Lung (tissue), 12 donors: ENCODE measurements around the gene SUPT20H. TPM values are rescaled to one million over a fixed set of nuclear protein-coding genes. Genes with fewer than 3 reads are reported as not detected.

Source experiments
- ATAC-seq: fragments of 200-7000 bp; cut with Tn5 transposase; one replicate; pipeline ENCODE4 v1.9.1; 2020; ENCODE audit warnings: moderate number of reproducible peaks; ENCODE audit not compliant: insufficient read depth, low FRiP score
- DNase-seq, 3 donors: peaks; one replicate each; pipeline ENCODE4 v3.0.0-alpha.2; 2013 to 2017
- H3K27ac ChIP-seq, 2 donors: one replicate each; pipeline ENCODE4 v1.5.1; 2013; ENCODE audit warnings: mild to moderate bottlenecking in 2 of 2, moderate library complexity in 2 of 2, control low read depth in 1 of 2, inconsistent platforms in 1 of 2, low read depth in 1 of 2, low read length in 1 of 2
- H3K27me3 ChIP-seq, 3 donors: one replicate each; pipeline ENCODE4 v1.5.1; 2013; ENCODE audit warnings: low read length in 2 of 3; ENCODE audit not compliant: control insufficient read depth in 3 of 3, insufficient read depth in 3 of 3
- H3K36me3 ChIP-seq, 4 donors: one replicate each; pipeline ENCODE4 v1.5.1; 2013; ENCODE audit warnings: low read length in 4 of 4, mild to moderate bottlenecking in 1 of 4, moderate library complexity in 1 of 4; ENCODE audit not compliant: control insufficient read depth in 4 of 4, insufficient read depth in 4 of 4
- H3K4me1 ChIP-seq, 5 donors: one replicate each; pipeline ENCODE4 v1.5.1; 2013; ENCODE audit warnings: low read length in 5 of 5, mild to moderate bottlenecking in 2 of 5, moderate library complexity in 1 of 5; ENCODE audit not compliant: control insufficient read depth in 5 of 5, insufficient read depth in 5 of 5
- H3K4me3 ChIP-seq: one replicate; pipeline ENCODE4 v1.5.1; 2013; ENCODE audit warnings: mild to moderate bottlenecking, control low read depth, moderate library complexity
- H3K9ac ChIP-seq, 2 donors: one replicate each; pipeline ENCODE4 v1.5.1; 2013; ENCODE audit warnings: low read length in 2 of 2, control low read depth in 1 of 2; ENCODE audit not compliant: insufficient read depth in 1 of 2
- H3K9me3 ChIP-seq, 4 donors: one replicate each; pipeline ENCODE4 v1.5.1; 2013; ENCODE audit warnings: low read length in 3 of 4, mild to moderate bottlenecking in 1 of 4, moderate library complexity in 1 of 4; ENCODE audit not compliant: control insufficient read depth in 4 of 4, insufficient read depth in 3 of 4
- WGBS, 2 donors: extraction: QIAGEN DNeasy Blood & Tissue Kit; methylation state at CpG; one replicate each; pipeline ENCODE4 v1.1.7; 2013; 5-methylcytosine and 5-hydroxymethylcytosine counted together
- polyA plus RNA-seq, 2 donors: library from polyadenylated mRNA; stranded (reverse); fragments of 200-250 nt; gene quantifications; one replicate each; pipeline ENCODE4 v1.2.1, GENCODE V29; 2013
- total RNA-seq, 2 donors: library from RNA; depleted of rRNA in 1 of 2; stranded (reverse); fragments of >200 nt in 1 of 2; gene quantifications; one replicate each; pipeline ENCODE4 v1.2.1, GENCODE V29; 2014 to 2021
- TF ChIP-seq, protein P1 (sequence below): IDR thresholded peaks from 2 replicates; pipeline ENCODE4 v1.5.1; 2012; ENCODE audit warnings: mild to moderate bottlenecking; ENCODE audit errors: control extremely low read depth, extremely low read depth
- donor health status: control.
- donor health status: control.
- donor health status: Bipolar disorder and iron deficiency.
- donor health status: healthy.
- donor health status: DM: yes; HTN: yes; CAD: no.

SUPT20H gene
- total and polyA plus RNA-seq, 4 donors = 24.2 to 134 (median 39.8) TPM

DNA sequence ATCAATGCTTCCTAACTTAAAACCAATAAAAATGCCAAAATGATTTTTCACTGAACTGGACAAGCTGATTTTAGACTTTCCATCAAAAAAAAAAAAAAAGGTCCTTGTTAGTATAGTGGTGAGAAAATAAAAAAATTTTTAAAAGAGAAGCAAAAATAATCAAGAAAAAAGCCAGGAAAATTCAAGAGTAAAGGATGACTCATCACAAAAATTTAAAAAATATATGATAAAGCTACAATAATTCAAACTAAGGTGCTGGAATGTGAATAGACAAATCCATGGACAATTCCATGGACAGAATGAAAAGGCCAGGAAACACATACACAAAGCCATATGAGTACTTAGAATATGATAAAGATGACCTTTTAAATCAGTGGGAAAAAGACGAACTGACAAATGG lies 86.5 kb downstream of the SUPT20H start:
- Histone ChIP-seq H3K9me3 (peaks cover 0 to 3% (median 1%) of the 10 kb centered on the region in 4 donors), H3K4me1 (no peaks in the 10 kb centered on the region), H3K27me3 (no peaks in the 10 kb centered on the region), H3K4me3 (no peak overlapping the region), H3K27ac (no peak overlapping the region), H3K9ac (no peak overlapping the region), H3K36me3 (peaks cover 14 to 29% (median 20%) of the 10 kb centered on the region in 4 donors)
- 97 to 100% methylated on average over 1 of the region's 1 CpG for WGBS, 2 donors
- no peak for DNase-seq
- no peak for ATAC-seq
- TF ChIP-seq, protein P1, sequence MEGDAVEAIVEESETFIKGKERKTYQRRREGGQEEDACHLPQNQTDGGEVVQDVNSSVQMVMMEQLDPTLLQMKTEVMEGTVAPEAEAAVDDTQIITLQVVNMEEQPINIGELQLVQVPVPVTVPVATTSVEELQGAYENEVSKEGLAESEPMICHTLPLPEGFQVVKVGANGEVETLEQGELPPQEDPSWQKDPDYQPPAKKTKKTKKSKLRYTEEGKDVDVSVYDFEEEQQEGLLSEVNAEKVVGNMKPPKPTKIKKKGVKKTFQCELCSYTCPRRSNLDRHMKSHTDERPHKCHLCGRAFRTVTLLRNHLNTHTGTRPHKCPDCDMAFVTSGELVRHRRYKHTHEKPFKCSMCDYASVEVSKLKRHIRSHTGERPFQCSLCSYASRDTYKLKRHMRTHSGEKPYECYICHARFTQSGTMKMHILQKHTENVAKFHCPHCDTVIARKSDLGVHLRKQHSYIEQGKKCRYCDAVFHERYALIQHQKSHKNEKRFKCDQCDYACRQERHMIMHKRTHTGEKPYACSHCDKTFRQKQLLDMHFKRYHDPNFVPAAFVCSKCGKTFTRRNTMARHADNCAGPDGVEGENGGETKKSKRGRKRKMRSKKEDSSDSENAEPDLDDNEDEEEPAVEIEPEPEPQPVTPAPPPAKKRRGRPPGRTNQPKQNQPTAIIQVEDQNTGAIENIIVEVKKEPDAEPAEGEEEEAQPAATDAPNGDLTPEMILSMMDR = no peak

DNA sequence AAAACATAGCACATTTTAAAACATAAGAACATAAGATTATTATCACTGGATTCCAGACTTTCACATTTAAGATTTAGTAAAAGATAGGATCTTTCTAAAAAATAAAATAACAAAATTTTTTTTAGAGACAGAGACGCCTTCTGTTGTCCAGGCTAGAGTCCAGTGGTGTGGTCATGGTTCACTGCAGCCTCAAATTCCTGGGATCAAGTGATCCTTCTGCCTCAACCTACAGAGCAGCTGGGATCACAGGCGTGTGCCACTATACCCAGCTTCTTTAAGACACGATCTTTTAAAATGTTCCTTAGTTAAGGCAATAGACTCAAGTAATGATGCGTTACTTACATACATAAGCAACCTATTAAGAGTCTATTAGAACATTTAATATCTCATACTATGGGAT lies 93.1 kb downstream of the SUPT20H start:
- no peak overlapping the region for H3K27ac ChIP-seq
- 97 to 98% methylated on average over 4 of the region's 4 CpGs for WGBS, 2 donors
- DNase-seq = no peak
- TF ChIP-seq, protein P1 = no peak
- H3K4me3 ChIP-seq = no peak overlapping the region
- no peak overlapping the region for H3K9ac ChIP-seq
- ATAC-seq = no peak
- H3K27me3 ChIP-seq = no peaks in the 10 kb centered on the region
- H3K36me3 ChIP-seq = peaks cover 13 to 40% (median 28%) of the 10 kb centered on the region in 4 donors
- H3K4me1 ChIP-seq = no peaks in the 10 kb centered on the region
- H3K9me3 ChIP-seq = no peaks in the 10 kb centered on the region

DNA sequence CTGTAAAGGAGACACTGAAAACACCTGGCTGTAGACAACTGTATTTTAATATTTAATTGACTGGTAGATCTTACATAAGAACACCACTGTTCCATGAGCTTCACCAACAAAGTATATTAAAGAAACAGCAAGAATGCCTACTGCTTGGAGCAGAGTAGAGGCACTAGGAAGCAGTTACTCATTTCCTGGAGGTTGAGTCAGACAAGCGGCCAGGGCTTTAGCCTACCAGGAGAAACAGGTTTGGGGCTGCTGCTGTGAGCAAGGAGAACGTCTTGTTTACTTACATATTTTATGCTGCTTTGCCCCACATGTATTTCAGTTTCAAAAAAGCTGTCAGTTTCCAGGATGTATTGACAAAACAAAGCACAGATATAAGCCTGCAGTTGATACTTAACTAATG lies 93.7 kb downstream of the SUPT20H start:
- TF ChIP-seq, protein P1 = no peak
- Histone ChIP-seq H3K9me3 (no peaks in the 10 kb centered on the region), H3K27me3 (no peaks in the 10 kb centered on the region), H3K4me3 (no peak overlapping the region), H3K27ac (no peak overlapping the region), H3K36me3 (peaks cover 10 to 40% (median 29%) of the 10 kb centered on the region in 4 donors), H3K4me1 (no peaks in the 10 kb centered on the region), H3K9ac (no peak overlapping the region)
- 69 to 77% methylated on average over 2 of the region's 2 CpGs for WGBS, 2 donors
- ATAC-seq = no peak
- no peak for DNase-seq

DNA sequence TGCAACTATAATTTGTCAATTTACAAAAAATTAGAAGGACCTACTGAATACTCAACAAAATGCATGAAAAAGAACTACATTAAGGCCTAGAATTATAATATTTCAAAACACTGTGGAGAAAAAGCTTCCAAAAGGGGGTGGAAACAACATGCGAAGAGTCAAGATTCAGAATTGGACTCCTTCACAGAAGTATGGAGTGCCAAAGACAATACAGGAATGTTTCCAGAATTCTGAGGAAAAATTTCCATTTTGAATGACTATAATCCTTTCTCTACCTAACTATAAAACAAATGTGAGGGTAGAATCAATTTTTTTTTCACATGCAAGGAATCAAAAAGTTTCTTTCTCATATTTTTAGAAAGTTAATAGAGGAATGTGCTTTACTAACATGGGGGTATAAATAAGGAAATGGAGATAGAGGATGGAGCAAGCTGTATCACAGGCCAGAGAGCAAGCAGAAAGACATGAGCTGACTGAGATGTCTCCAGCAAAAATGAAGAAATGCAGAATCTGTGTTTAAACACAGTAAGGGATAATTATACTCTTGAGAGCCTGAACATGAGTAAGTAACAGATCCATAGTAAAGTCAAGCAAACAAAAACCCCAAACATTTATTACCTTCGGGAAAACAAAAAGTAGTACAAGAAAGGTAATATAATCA lies 99.9 kb downstream of the SUPT20H start:
- Histone ChIP-seq H3K9me3 (no peaks in the 10 kb centered on the region), H3K9ac (no peak overlapping the region), H3K36me3 (peaks cover 9 to 22% (median 20%) of the 10 kb centered on the region in 4 donors), H3K4me3 (no peak overlapping the region), H3K27ac (no peak overlapping the region), H3K4me1 (peaks cover 0 to 1% (median 0%) of the 10 kb centered on the region in 5 donors), H3K27me3 (no peaks in the 10 kb centered on the region)
- ATAC-seq (no peak), DNase-seq (no peak)
- 91 to 94% methylated on average over 2 of the region's 2 CpGs for WGBS, 2 donors
- TF ChIP-seq, protein P1 = no peak
